ENCODE results near the gene RGL1. TPM values are rescaled to one million over a fixed set of nuclear protein-coding genes. Genes with fewer than 3 reads are reported as not detected.
A peak's percentile ranks its signal among the peaks of the same experiment; 100 is the strongest.

The RGL1 gene
- polyA plus RNA-seq, 3 donors, result 44.1 to 49.8 (median 45.6) TPM

- no peak for DNase-seq
These were observed 108.7 kb downstream of the RGL1 start for GRCh38 chr1:183913567-183913993.

GRCh38 chr1:183914276-183914675 is 109.4 kb downstream of the RGL1 start:
- DNase-seq, result no peak

- DNase-seq, result no peak
These were observed 110.0 kb downstream of the RGL1 start for GRCh38 chr1:183914891-183915290.

GRCh38 chr1:183915625-183916510 is 110.9 kb downstream of the RGL1 start:
- DNase-seq, result peak; percentile 84

- DNase-seq, result no peak
These were observed 111.7 kb downstream of the RGL1 start for GRCh38 chr1:183916574-183916973.

- no peak for DNase-seq
These were observed 113.7 kb downstream of the RGL1 start for GRCh38 chr1:183918589-183918988.

- no peak for DNase-seq
These were observed 115.7 kb downstream of the RGL1 start for GRCh38 chr1:183920651-183921050.

- no peak for DNase-seq
These were observed 117.3 kb downstream of the RGL1 start for GRCh38 chr1:183922197-183922596.

GRCh38 chr1:183925947-183926346 is 121.0 kb downstream of the RGL1 start:
- DNase-seq, result no peak

- no peak for DNase-seq
These were observed 122.1 kb downstream of the RGL1 start for GRCh38 chr1:183926983-183927382.

GRCh38 chr1:183931646-183932271 is 126.8 kb downstream of the RGL1 start:
- DNase-seq, result no peak

GRCh38 chr1:183932412-183932811 is 127.5 kb downstream of the RGL1 start:
- DNase-seq, result no peak

GRCh38 chr1:183933528-183934179 is 128.7 kb downstream of the RGL1 start:
- DNase-seq, result no peak

GRCh38 chr1:183934314-183934713 is 129.4 kb downstream of the RGL1 start:
- DNase-seq, result no peak

GRCh38 chr1:183936009-183936408 is 131.1 kb downstream of the RGL1 start:
- DNase-seq, result no peak

- no peak for DNase-seq
These were observed 131.9 kb downstream of the RGL1 start for GRCh38 chr1:183936791-183937190.

GRCh38 chr1:183937611-183938010 is 132.7 kb downstream of the RGL1 start:
- DNase-seq, result no peak

- no peak for DNase-seq
These were observed 136.1 kb downstream of the RGL1 start for GRCh38 chr1:183941001-183941400.

GRCh38 chr1:183942933-183943693 is 138.2 kb downstream of the RGL1 start:
- peak; percentile 64 for DNase-seq

- DNase-seq, result no peak
These were observed 140.8 kb downstream of the RGL1 start for GRCh38 chr1:183945428-183946319.

- no peak for DNase-seq
These were observed 141.3 kb downstream of the RGL1 start for GRCh38 chr1:183946320-183946613.
